Measurements from ENCODE around the gene WDR47.

Gene WDR47

GRCh38 chr1:109041621-109042468, at the start of gene WDR47:
TSS of gene WDR47 (minus strand) at chr1:109042102. CDS start at chr1:109023512, 18,590 bp downstream.
- DNase-seq (ENCODE audit: low read depth in 2 of 2): peak; percentile 87 to 89

GRCh38 chr1:109091078-109091838, 49.4 kb upstream of the WDR47 start:
- DNase-seq (ENCODE audit: low read depth in 2 of 2): no peak

GRCh38 chr1:109090196-109091077, 48.5 kb upstream of the WDR47 start, which contains the start of gene TMEM167B:
TSS of gene TMEM167B (plus strand) at chr1:109090764. CDS start at chr1:109090873, 109 bp downstream.
- peak; percentile 78 to 83 for DNase-seq (ENCODE audit: low read depth in 2 of 2)

- no peak for DNase-seq (ENCODE audit: low read depth in 2 of 2)
Observed at GRCh38 chr1:109089242-109090015, 47.5 kb upstream of the WDR47 start.

- DNase-seq (ENCODE audit: low read depth in 2 of 2): no peak
Observed at GRCh38 chr1:109084563-109085517, 42.9 kb upstream of the WDR47 start.

- DNase-seq (ENCODE audit: low read depth in 2 of 2): no peak
Observed at GRCh38 chr1:109083923-109084322, 42.0 kb upstream of the WDR47 start.

GRCh38 chr1:109083501-109083900, 41.6 kb upstream of the WDR47 start:
- no peak for DNase-seq (ENCODE audit: low read depth in 2 of 2)

- no peak for DNase-seq (ENCODE audit: low read depth in 2 of 2)
Observed at GRCh38 chr1:109080441-109081082, 38.7 kb upstream of the WDR47 start.

GRCh38 chr1:109079240-109079622, 37.3 kb upstream of the WDR47 start:
- no peak for DNase-seq (ENCODE audit: low read depth in 2 of 2)

GRCh38 chr1:109078317-109078716, 36.4 kb upstream of the WDR47 start:
- DNase-seq (ENCODE audit: low read depth in 2 of 2): no peak

GRCh38 chr1:109075531-109076490, 33.9 kb upstream of the WDR47 start, which contains the start of gene TAF13:
TSS of gene TAF13 (minus strand) at chr1:109076003. CDS start at chr1:109075947, 56 bp downstream.
- DNase-seq (ENCODE audit: low read depth in 2 of 2): peak; percentile 87 to 90

- DNase-seq (ENCODE audit: low read depth in 2 of 2): no peak
Observed at GRCh38 chr1:109069294-109069693, 27.4 kb upstream of the WDR47 start.

GRCh38 chr1:109067883-109068282, 26.0 kb upstream of the WDR47 start:
- no peak for DNase-seq (ENCODE audit: low read depth in 2 of 2)

- no peak for DNase-seq (ENCODE audit: low read depth in 2 of 2)
Observed at GRCh38 chr1:109065137-109065536, 23.2 kb upstream of the WDR47 start.

GRCh38 chr1:109061183-109061582, 19.3 kb upstream of the WDR47 start:
- DNase-seq (ENCODE audit: low read depth in 2 of 2): no peak

- no peak for DNase-seq (ENCODE audit: low read depth in 2 of 2)
Observed at GRCh38 chr1:109060707-109061106, 18.8 kb upstream of the WDR47 start.

GRCh38 chr1:109059026-109059425, 17.1 kb upstream of the WDR47 start:
- no peak for DNase-seq (ENCODE audit: low read depth in 2 of 2)

GRCh38 chr1:109056064-109056463, 14.2 kb upstream of the WDR47 start:
- no peak for DNase-seq (ENCODE audit: low read depth in 2 of 2)

Data from fibroblast of skin of left biceps (primary cell).